Measurements from ENCODE around the gene PRDM16. TPM values are rescaled to one million over a fixed set of nuclear protein-coding genes. Genes with fewer than 3 reads are reported as not detected.

Gene PRDM16
- polyA plus RNA-seq, 1 of the 3 experiments (the other 2 are of a cell fraction), result not detected

DNA sequence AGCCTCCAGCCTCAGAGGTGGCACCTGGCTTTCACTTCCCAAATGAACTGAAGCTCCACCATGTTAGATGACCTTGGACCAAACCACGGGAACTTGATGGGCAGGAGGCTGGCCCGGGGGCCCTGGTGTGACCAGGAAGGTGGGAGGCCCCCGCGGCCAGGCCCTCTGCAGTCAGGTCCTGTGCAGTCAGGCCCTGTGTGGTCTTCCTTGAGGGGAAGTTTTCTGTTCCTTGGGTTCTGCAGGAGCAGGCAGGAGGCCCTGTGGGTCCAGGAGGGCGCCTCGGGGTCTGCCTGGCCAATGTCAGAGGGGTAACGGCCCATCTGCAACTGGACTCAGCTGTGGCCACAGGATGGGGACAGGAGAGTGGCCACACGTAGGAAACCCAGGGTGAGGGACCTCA, 13.0 kb downstream of the PRDM16 start:
- Histone ChIP-seq H4K20me1 (ENCODE audit: insufficient read depth) (no peaks in the 10 kb centered on the region), H3K9me3 (no peaks in the 10 kb centered on the region), H3K9me2 (no peaks in the 10 kb centered on the region), H3K79me2 (ENCODE audit: insufficient read depth) (no peaks in the 10 kb centered on the region), H3K9ac (no peak overlapping the region), H3K36me3 (replicated peaks in 1 of 2; ENCODE audit: control insufficient read depth in 1 of 2, insufficient read depth in 2 of 2, low read length in 1 of 2) (no peaks in the 10 kb centered on the region), H3F3A (replicated peaks; ENCODE audit: insufficient read depth) (no peaks in the 10 kb centered on the region), H3K27me3 (ENCODE audit: insufficient read depth) (peaks cover 7% of the 10 kb centered on the region), H3K27ac (ENCODE audit: low read depth in 2 of 2, low read length in 1 of 2) (no peak overlapping the region), H3K4me2 (no peak overlapping the region), H3K4me3 (ENCODE audit: low read depth in 2 of 2, low read length in 1 of 2) (no peak overlapping the region), H3K4me1 (ENCODE audit: control insufficient read depth in 1 of 2, insufficient read depth in 2 of 2, low read depth in 1 of 2, low read length in 1 of 2) (no peaks in the 10 kb centered on the region), H2AFZ (ENCODE audit: low read depth) (no peak overlapping the region)
- TF ChIP-seq CHD2 (IDR thresholded peaks at IDR 0.05; ENCODE audit: low read length, partially characterized antibody) (no peak), FOXJ3 (CRISPR knock-in tag; IDR thresholded peaks at IDR 0.05) (no peak), RCOR1 (IDR thresholded peaks at IDR 0.05; ENCODE audit: low read length) (no peak), GABPA (IDR thresholded peaks at IDR 0.05; ENCODE audit: low read depth) (no peak), POLR2AphosphoS5 (IDR thresholded peaks at IDR 0.05; ENCODE audit: low read depth, low read length) (no peak), RFX5 (IDR thresholded peaks at IDR 0.05; ENCODE audit: low read length) (no peak), NRF1 (IDR thresholded peaks at IDR 0.05; ENCODE audit: low read depth, low read length) (no peak), EP300 (IDR thresholded peaks at IDR 0.05; ENCODE audit: borderline replicate concordance in 1 of 2, low read depth in 1 of 2, low read length in 1 of 2) (no peak)
- TF ChIP-seq, protein P1, sequence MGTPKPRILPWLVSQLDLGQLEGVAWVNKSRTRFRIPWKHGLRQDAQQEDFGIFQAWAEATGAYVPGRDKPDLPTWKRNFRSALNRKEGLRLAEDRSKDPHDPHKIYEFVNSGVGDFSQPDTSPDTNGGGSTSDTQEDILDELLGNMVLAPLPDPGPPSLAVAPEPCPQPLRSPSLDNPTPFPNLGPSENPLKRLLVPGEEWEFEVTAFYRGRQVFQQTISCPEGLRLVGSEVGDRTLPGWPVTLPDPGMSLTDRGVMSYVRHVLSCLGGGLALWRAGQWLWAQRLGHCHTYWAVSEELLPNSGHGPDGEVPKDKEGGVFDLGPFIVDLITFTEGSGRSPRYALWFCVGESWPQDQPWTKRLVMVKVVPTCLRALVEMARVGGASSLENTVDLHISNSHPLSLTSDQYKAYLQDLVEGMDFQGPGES (IDR thresholded peaks at IDR 0.05; ENCODE audit: low read depth, low read length), result no peak
- TF ChIP-seq, protein P2, sequence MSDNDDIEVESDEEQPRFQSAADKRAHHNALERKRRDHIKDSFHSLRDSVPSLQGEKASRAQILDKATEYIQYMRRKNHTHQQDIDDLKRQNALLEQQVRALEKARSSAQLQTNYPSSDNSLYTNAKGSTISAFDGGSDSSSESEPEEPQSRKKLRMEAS (IDR thresholded peaks at IDR 0.05; ENCODE audit: low read depth), result no peak
- no peak for DNase-seq
- ChIA-PET POLR2A (no interaction called here), CTCF (no interaction called here)
- 14% methylated on average over 1 of the region's 8 CpGs for WGBS (ENCODE audit: low lambda C conversion rate)

DNA sequence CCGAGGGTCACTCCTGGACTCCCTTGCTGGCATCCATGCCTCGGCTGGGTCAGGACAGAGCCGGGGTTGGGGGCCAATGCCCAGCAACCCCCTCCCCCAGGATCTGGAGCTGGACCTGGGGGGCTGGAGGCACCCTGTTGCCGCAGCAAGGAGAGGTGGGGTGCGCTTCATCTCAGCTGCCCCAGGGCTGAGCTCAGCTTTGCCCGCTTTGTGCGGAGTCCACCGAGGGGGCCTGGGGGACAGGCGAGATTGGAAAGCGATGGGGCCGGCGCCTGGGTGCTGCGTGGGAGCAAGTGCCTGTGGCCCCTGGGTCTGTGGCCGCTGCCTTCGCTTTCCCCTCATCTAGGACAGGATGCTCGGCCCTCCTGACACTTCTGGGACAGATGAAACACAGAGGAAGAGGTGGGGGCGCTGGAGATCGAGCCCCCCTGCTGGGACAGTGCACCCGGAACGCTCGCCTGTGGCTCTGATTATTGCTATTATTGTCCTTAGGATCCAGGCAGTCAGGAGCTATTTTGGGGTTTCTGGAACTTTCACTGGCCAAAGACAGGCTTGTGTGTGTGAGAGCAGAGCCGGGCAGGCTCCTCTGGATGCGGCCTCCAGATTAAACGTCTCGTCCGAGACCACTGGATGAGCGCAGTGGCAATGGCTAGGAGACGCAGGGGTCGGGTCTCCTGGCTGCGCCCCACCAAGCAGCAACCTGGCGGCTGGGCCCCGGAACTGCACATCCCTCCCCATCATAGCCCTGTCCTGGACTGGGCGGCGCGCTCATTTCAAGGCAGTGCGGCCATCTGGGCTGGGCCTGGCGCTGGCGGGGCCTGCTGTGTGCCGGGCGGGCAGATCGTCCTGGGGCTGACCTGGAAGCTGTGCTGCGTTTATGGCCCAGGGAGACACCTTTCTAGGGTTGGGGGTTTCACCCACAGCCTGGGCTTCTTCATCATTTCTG, 13.8 kb downstream of the PRDM16 start:
- CTCF ChIA-PET, result no interaction called here
- TF ChIP-seq FOXM1 (IDR thresholded peaks at IDR 0.05; ENCODE audit: low read depth) (no peak), NFIC (IDR thresholded peaks at IDR 0.05; ENCODE audit: borderline replicate concordance) (no peak), EP300 (IDR thresholded peaks at IDR 0.05; ENCODE audit: borderline replicate concordance in 1 of 2, low read depth in 1 of 2, low read length in 1 of 2) (no peak), GABPA (IDR thresholded peaks at IDR 0.05; ENCODE audit: low read depth) (no peak), EZH2phosphoT487 (IDR thresholded peaks at IDR 0.05; ENCODE audit: borderline replicate concordance, low read depth) (no peak), RXRA (IDR thresholded peaks at IDR 0.05; ENCODE audit: borderline replicate concordance, low read depth) (no peak), FOXJ3 (CRISPR knock-in tag; IDR thresholded peaks at IDR 0.05) (no peak), RCOR1 (IDR thresholded peaks at IDR 0.05; ENCODE audit: low read length) (no peak), MEF2A (IDR thresholded peaks at IDR 0.05; ENCODE audit: borderline replicate concordance, low read depth) (no peak)
- TF ChIP-seq, protein P3, sequence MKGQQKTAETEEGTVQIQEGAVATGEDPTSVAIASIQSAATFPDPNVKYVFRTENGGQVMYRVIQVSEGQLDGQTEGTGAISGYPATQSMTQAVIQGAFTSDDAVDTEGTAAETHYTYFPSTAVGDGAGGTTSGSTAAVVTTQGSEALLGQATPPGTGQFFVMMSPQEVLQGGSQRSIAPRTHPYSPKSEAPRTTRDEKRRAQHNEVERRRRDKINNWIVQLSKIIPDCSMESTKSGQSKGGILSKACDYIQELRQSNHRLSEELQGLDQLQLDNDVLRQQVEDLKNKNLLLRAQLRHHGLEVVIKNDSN (IDR thresholded peaks at IDR 0.05; ENCODE audit: borderline replicate concordance, low read depth), result no peak
- TF ChIP-seq, protein P4, sequence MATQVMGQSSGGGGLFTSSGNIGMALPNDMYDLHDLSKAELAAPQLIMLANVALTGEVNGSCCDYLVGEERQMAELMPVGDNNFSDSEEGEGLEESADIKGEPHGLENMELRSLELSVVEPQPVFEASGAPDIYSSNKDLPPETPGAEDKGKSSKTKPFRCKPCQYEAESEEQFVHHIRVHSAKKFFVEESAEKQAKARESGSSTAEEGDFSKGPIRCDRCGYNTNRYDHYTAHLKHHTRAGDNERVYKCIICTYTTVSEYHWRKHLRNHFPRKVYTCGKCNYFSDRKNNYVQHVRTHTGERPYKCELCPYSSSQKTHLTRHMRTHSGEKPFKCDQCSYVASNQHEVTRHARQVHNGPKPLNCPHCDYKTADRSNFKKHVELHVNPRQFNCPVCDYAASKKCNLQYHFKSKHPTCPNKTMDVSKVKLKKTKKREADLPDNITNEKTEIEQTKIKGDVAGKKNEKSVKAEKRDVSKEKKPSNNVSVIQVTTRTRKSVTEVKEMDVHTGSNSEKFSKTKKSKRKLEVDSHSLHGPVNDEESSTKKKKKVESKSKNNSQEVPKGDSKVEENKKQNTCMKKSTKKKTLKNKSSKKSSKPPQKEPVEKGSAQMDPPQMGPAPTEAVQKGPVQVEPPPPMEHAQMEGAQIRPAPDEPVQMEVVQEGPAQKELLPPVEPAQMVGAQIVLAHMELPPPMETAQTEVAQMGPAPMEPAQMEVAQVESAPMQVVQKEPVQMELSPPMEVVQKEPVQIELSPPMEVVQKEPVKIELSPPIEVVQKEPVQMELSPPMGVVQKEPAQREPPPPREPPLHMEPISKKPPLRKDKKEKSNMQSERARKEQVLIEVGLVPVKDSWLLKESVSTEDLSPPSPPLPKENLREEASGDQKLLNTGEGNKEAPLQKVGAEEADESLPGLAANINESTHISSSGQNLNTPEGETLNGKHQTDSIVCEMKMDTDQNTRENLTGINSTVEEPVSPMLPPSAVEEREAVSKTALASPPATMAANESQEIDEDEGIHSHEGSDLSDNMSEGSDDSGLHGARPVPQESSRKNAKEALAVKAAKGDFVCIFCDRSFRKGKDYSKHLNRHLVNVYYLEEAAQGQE (IDR thresholded peaks at IDR 0.05; ENCODE audit: low read depth, low read length), result no peak
- TF ChIP-seq, protein P5, sequence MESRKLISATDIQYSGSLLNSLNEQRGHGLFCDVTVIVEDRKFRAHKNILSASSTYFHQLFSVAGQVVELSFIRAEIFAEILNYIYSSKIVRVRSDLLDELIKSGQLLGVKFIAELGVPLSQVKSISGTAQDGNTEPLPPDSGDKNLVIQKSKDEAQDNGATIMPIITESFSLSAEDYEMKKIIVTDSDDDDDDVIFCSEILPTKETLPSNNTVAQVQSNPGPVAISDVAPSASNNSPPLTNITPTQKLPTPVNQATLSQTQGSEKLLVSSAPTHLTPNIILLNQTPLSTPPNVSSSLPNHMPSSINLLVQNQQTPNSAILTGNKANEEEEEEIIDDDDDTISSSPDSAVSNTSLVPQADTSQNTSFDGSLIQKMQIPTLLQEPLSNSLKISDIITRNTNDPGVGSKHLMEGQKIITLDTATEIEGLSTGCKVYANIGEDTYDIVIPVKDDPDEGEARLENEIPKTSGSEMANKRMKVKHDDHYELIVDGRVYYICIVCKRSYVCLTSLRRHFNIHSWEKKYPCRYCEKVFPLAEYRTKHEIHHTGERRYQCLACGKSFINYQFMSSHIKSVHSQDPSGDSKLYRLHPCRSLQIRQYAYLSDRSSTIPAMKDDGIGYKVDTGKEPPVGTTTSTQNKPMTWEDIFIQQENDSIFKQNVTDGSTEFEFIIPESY (IDR thresholded peaks at IDR 0.05; ENCODE audit: borderline replicate concordance, low read depth), result no peak

More for the DNA sequence above, 13.8 kb downstream of the PRDM16 start:
- Histone ChIP-seq H3K27ac (ENCODE audit: low read depth in 2 of 2, low read length in 1 of 2) (no peak overlapping the region), H3K36me3 (replicated peaks in 1 of 2; ENCODE audit: control insufficient read depth in 1 of 2, insufficient read depth in 2 of 2, low read length in 1 of 2) (no peaks in the 10 kb centered on the region), H3K27me3 (ENCODE audit: insufficient read depth) (no peaks in the 10 kb centered on the region; the same call in 1 of the 2 replicates), H3K79me2 (ENCODE audit: insufficient read depth) (no peaks in the 10 kb centered on the region), H3K4me2 (no peak overlapping the region), H3K9me3 (no peaks in the 10 kb centered on the region), H3K4me1 (ENCODE audit: control insufficient read depth in 1 of 2, insufficient read depth in 2 of 2, low read depth in 1 of 2, low read length in 1 of 2) (no peaks in the 10 kb centered on the region), H3K9ac (no peak overlapping the region), H3F3A (replicated peaks; ENCODE audit: insufficient read depth) (no peaks in the 10 kb centered on the region), H4K20me1 (ENCODE audit: insufficient read depth) (no peaks in the 10 kb centered on the region), H2AFZ (ENCODE audit: low read depth) (no peak overlapping the region), H3K4me3 (ENCODE audit: low read depth in 2 of 2, low read length in 1 of 2) (no peak overlapping the region), H3K9me2 (no peaks in the 10 kb centered on the region)
- DNase-seq, result no peak
- WGBS (ENCODE audit: low lambda C conversion rate), result 42% methylated on average over 22 of the region's 42 CpGs
- POLR2A ChIA-PET, result no interaction called here

Data from SK-N-SH (cell line).